RWPE2 (cell line): Measurements from ENCODE around the gene PRR15.

Experiments used
- ATAC-seq: fragments of 200-7000 bp; cut with Tn5 transposase; 3 replicates; pipeline ENCODE4 v1.9.1; 2021; ENCODE audit warnings: low read depth
- DNase-seq: peaks from one replicate; pipeline ENCODE4 v3.0.0-alpha.2; 2020; ENCODE audit warnings: low spot score
- H3K27ac ChIP-seq: fragments of 450-650 bp; 2 replicates; pipeline ENCODE4 v1.5.1; 2017; ENCODE audit warnings: mild to moderate bottlenecking; ENCODE audit not compliant: poor library complexity, severe bottlenecking
- H3K27me3 ChIP-seq: fragments of 250-450 bp; sonication (Bioruptor Pico); 2 replicates; pipeline ENCODE4 v1.5.1; 2021; ENCODE audit warnings: mild to moderate bottlenecking, moderate library complexity; ENCODE audit not compliant: insufficient read depth, poor library complexity, severe bottlenecking
- H3K36me3 ChIP-seq: fragments of 250-450 bp; sonication (Bioruptor Pico); 2 replicates; pipeline ENCODE4 v1.5.1; 2020; ENCODE audit warnings: low read depth, mild to moderate bottlenecking, moderate library complexity
- H3K4me1 ChIP-seq: fragments of 250-450 bp; sonication (Bioruptor Pico); 2 replicates; pipeline ENCODE4 v1.5.1; 2021; ENCODE audit warnings: mild to moderate bottlenecking, moderate library complexity; ENCODE audit not compliant: insufficient read depth, poor library complexity, severe bottlenecking
- H3K4me3 ChIP-seq: fragments of 250-450 bp; sonication (Bioruptor Pico); 2 replicates; pipeline ENCODE4 v1.5.1; 2021; ENCODE audit warnings: mild to moderate bottlenecking, moderate library complexity; ENCODE audit not compliant: severe bottlenecking
- H3K9me3 ChIP-seq: fragments of 250-450 bp; sonication (Bioruptor Pico); 2 replicates; pipeline ENCODE4 v1.5.1; 2021; ENCODE audit warnings: mild to moderate bottlenecking, moderate library complexity; ENCODE audit not compliant: severe bottlenecking
- CTCF ChIP-seq: fragments of 450-650 bp; IDR thresholded peaks from one replicate; pipeline ENCODE4 v1.5.1; 2017; ENCODE audit warnings: mild to moderate bottlenecking, moderate library complexity; ENCODE audit not compliant: poor library complexity, severe bottlenecking

Gene PRR15

GRCh38 chr7:29599026-29599425, 35.4 kb downstream of the PRR15 start:
- no peak for TF ChIP-seq CTCF
- Histone ChIP-seq H3K4me1 (peaks cover 2% of the 10 kb centered on the region), H3K27me3 (no peaks in the 10 kb centered on the region), H3K27ac (no peak overlapping the region), H3K4me3 (no peak overlapping the region), H3K9me3 (no peaks in the 10 kb centered on the region), H3K36me3 (no peaks in the 10 kb centered on the region)
- ATAC-seq = no peak
- DNase-seq = no peak

GRCh38 chr7:29600661-29601060, 37.0 kb downstream of the PRR15 start:
- H3K4me3 ChIP-seq = no peak overlapping the region
- no peak overlapping the region for H3K27ac ChIP-seq
- H3K27me3 ChIP-seq = no peaks in the 10 kb centered on the region
- H3K4me1 ChIP-seq = peaks cover 4% of the 10 kb centered on the region
- H3K9me3 ChIP-seq = peaks cover 3% of the 10 kb centered on the region
- TF ChIP-seq CTCF = no peak
- no peaks in the 10 kb centered on the region for H3K36me3 ChIP-seq
- DNase-seq (no peak), ATAC-seq (no peak)

GRCh38 chr7:29604052-29604451, 40.4 kb downstream of the PRR15 start:
- H3K27ac ChIP-seq = no peak overlapping the region
- peaks cover 3% of the 10 kb centered on the region for H3K9me3 ChIP-seq
- no peaks in the 10 kb centered on the region for H3K36me3 ChIP-seq
- H3K27me3 ChIP-seq = no peaks in the 10 kb centered on the region
- DNase-seq (no peak), ATAC-seq (no peak)
- peaks cover 30% of the 10 kb centered on the region for H3K4me1 ChIP-seq
- TF ChIP-seq CTCF = no peak
- H3K4me3 ChIP-seq = no peak overlapping the region

- Histone ChIP-seq H3K27me3 (no peaks in the 10 kb centered on the region), H3K4me1 (peaks cover 30% of the 10 kb centered on the region), H3K36me3 (no peaks in the 10 kb centered on the region), H3K4me3 (no peak overlapping the region), H3K9me3 (peaks cover 3% of the 10 kb centered on the region), H3K27ac (no peak overlapping the region)
- ATAC-seq (no peak), DNase-seq (no peak)
- TF ChIP-seq CTCF = no peak
These were observed 41.1 kb downstream of the PRR15 start for GRCh38 chr7:29604702-29605101.

- H3K27ac ChIP-seq = peak overlapping the region; percentile 57
- no peak for TF ChIP-seq CTCF
- H3K9me3 ChIP-seq = peaks cover 3% of the 10 kb centered on the region
- no peak for DNase-seq
- H3K4me3 ChIP-seq = no peak overlapping the region
- ATAC-seq = no peak
- H3K4me1 ChIP-seq = peaks cover 30% of the 10 kb centered on the region
- no peaks in the 10 kb centered on the region for H3K27me3 ChIP-seq
- H3K36me3 ChIP-seq = no peaks in the 10 kb centered on the region
These were observed 42.0 kb downstream of the PRR15 start for GRCh38 chr7:29605671-29606070.
